Measurements from ENCODE around the gene CEACAM16.

DNA sequence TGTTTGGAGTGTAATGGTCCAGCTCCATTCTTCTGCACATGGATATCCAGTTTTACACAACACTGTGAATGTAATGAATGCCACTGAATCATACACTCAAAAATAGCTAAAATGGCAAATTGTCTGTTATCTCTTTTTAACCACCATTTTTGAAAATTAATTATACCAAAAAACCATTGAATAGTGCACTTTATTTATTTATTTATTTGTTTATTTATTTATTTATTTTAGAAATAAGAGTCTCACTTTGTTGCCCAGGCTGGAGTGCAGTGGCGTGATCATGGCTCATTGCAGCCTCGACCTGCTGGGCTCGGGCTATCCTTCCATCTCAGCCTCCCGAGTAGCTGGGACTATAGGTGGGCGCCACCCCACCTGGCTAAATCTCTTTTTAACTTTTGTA lies 35.0 kb upstream of the CEACAM16 start:
- TF ChIP-seq, protein P1, sequence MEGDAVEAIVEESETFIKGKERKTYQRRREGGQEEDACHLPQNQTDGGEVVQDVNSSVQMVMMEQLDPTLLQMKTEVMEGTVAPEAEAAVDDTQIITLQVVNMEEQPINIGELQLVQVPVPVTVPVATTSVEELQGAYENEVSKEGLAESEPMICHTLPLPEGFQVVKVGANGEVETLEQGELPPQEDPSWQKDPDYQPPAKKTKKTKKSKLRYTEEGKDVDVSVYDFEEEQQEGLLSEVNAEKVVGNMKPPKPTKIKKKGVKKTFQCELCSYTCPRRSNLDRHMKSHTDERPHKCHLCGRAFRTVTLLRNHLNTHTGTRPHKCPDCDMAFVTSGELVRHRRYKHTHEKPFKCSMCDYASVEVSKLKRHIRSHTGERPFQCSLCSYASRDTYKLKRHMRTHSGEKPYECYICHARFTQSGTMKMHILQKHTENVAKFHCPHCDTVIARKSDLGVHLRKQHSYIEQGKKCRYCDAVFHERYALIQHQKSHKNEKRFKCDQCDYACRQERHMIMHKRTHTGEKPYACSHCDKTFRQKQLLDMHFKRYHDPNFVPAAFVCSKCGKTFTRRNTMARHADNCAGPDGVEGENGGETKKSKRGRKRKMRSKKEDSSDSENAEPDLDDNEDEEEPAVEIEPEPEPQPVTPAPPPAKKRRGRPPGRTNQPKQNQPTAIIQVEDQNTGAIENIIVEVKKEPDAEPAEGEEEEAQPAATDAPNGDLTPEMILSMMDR (optimal IDR thresholded peaks at IDR 0.05 in 1 of 3, IDR thresholded peaks at IDR 0.05 in 1 of 3, conservative IDR thresholded peaks at IDR 0.05 in 1 of 3; ENCODE audit: extremely low read depth in 1 of 3, insufficient read depth in 2 of 3, low read length in 3 of 3): no peak
- TF ChIP-seq EZH2 (IDR thresholded peaks at IDR 0.05; ENCODE audit: low read length): no peak
